ENCODE results near the gene CBFB. TPM values are rescaled to one million over a fixed set of nuclear protein-coding genes. Genes with fewer than 3 reads are reported as not detected.

Gene CBFB
- total and polyA plus RNA-seq, 2 of the 4 experiments (the other 2 are of a cell fraction): 44.2 to 48.0 TPM

- Histone ChIP-seq H2BK15ac (ENCODE audit: low read depth, low read length) (no peak overlapping the region), H3K9me3 (ENCODE audit: control insufficient read depth, insufficient read depth, low read length) (no peaks in the 10 kb centered on the region), H3K18ac (ENCODE audit: low read depth, low read length) (no peak overlapping the region), H3K4me3 (ENCODE audit: insufficient read depth, low read depth, low read length) (no peak overlapping the region), H4K8ac (ENCODE audit: low read depth in 2 of 2, low read length in 2 of 2) (no peak overlapping the region), H3K4ac (ENCODE audit: low read depth, low read length) (no peak overlapping the region), H3K9ac (ENCODE audit: low read depth, low read length) (no peak overlapping the region), H2BK20ac (ENCODE audit: low read depth, low read length) (no peak overlapping the region), H2AFZ (replicated peaks; ENCODE audit: low read length, poor library complexity) (no peak overlapping the region), H2AK9ac (replicated peaks; ENCODE audit: low read depth, low read length, poor library complexity) (no peak overlapping the region), H3K79me1 (ENCODE audit: low read depth in 1 of 2, low read length in 2 of 2) (peaks cover 5 to 7% of the 10 kb centered on the region in 2 experiments; a peak in 3 of 4 replicates), H3K4me1 (ENCODE audit: control insufficient read depth, insufficient read depth, low read length) (peaks cover 5% of the 10 kb centered on the region), H3K9me1 (ENCODE audit: insufficient read depth, low read length) (peaks cover 6% of the 10 kb centered on the region; the same call in 1 of the 2 replicates), H2BK120ac (ENCODE audit: low read depth, low read length) (no peak overlapping the region), H3K4me2 (ENCODE audit: low read depth, low read length) (peak overlapping the region; percentile 49; the same call in 1 of the 2 replicates), H3K27ac (ENCODE audit: insufficient read depth, low read length) (no peak overlapping the region), H4K91ac (ENCODE audit: insufficient read depth, low read depth, low read length) (no peak overlapping the region), H3K36me3 (ENCODE audit: control insufficient read depth, insufficient read depth, low read length) (peaks cover 2% of the 10 kb centered on the region; the same call in 1 of the 2 replicates), H3K56ac (ENCODE audit: extremely low read depth, insufficient read depth, low read length) (no peak overlapping the region), H3K27me3 (ENCODE audit: control insufficient read depth, insufficient read depth, low read length) (no peaks in the 10 kb centered on the region), H4K20me1 (ENCODE audit: insufficient read depth, low read length) (peaks cover 19% of the 10 kb centered on the region), H2AK5ac (ENCODE audit: low read depth, low read length) (no peak overlapping the region), H4K5ac (ENCODE audit: low read depth, low read length) (no peak overlapping the region), H3K14ac (replicated peaks; ENCODE audit: low read depth, low read length) (no peak overlapping the region), H3K23ac (ENCODE audit: low read depth, low read length) (no peak overlapping the region), H2BK5ac (ENCODE audit: low read depth, low read length, poor library complexity, severe bottlenecking) (peak overlapping the region; percentile 30)
- intact Hi-C loops (cut with micrococcal nuclease) (loop anchor here (1.0 kb wide), 2 partner anchors 82 to 123 kb away; no protein-coding TSS in a partner anchor), dilution Hi-C loops (cut with HindIII; ENCODE audit: low sequenced_read_pairs, unreplicated experiment) (no loop called here), in situ Hi-C loops (cut with MboI; ENCODE audit: low sequenced_read_pairs) (no loop called here)
- peak; percentile 56 for DNase-seq
- BruUV-seq (replicated peaks): no TSS peak
- peak; percentile 63 for ATAC-seq (ENCODE audit: low read depth)
- ChIA-PET POLR2A (ENCODE audit: unreplicated experiment) (interaction anchor here (0.6 kb wide), 2 partner anchors 64 to 79 kb away, joined by 3 to 4 read pairs; no protein-coding TSS in a partner anchor), CTCF (interaction anchor here (0.6 to 2.6 kb wide), 15 partner anchors 11 to 153 kb away, joined by 3 to 22 read pairs (median 4); partner anchors contain the start of gene NOL3)
- whole genome bisulfite sequencing, 2 experiments (ENCODE audit: extremely low coverage in 2 of 2, insufficient read length in 1 of 2): no CpG with 5 or more reads among the region's 1 CpG
- TF ChIP-seq BHLHE40 (IDR thresholded peaks at IDR 0.05; ENCODE audit: low read depth, low read length): no peak
- no peak for TF ChIP-seq FOS (IDR thresholded peaks at IDR 0.05; ENCODE audit: low read depth, low read length)
- TF ChIP-seq RAD21 (IDR thresholded peaks at IDR 0.05; ENCODE audit: low read length): peak; percentile 58
- peak; percentile 58 for TF ChIP-seq CTCF (conservative IDR thresholded peaks at IDR 0.05; ENCODE audit: low read depth, low read length)
- TF ChIP-seq CEBPB (IDR thresholded peaks at IDR 0.05; ENCODE audit: low read depth, low read length): peak; percentile 70
- no peak for TF ChIP-seq RFX5 (IDR thresholded peaks at IDR 0.05; ENCODE audit: low read depth, low read length)
- TF ChIP-seq SMC3 (IDR thresholded peaks at IDR 0.05; ENCODE audit: low read depth, low read length): peak; percentile 58
- no peak for TF ChIP-seq MAZ (IDR thresholded peaks at IDR 0.05; ENCODE audit: borderline replicate concordance, low read depth, low read length)
- TF ChIP-seq CHD1 (IDR thresholded peaks at IDR 0.05; ENCODE audit: low read depth, low read length): no peak
- no peak for TF ChIP-seq ELK1 (IDR thresholded peaks at IDR 0.05; ENCODE audit: borderline replicate concordance, low read depth, low read length)
- no peak for TF ChIP-seq MXI1 (IDR thresholded peaks at IDR 0.05; ENCODE audit: borderline replicate concordance, low read depth, low read length)
- TF ChIP-seq MAFK (IDR thresholded peaks at IDR 0.05; ENCODE audit: low read depth, low read length): no peak
- TF ChIP-seq RCOR1 (IDR thresholded peaks at IDR 0.05; ENCODE audit: insufficient replicate concordance, low read length): no peak
- TF ChIP-seq POLR2A (IDR thresholded peaks at IDR 0.05; ENCODE audit: low read depth, low read length): no peak
- TF ChIP-seq NFE2L2 (IDR thresholded peaks at IDR 0.05; ENCODE audit: low read depth, low read length): no peak
Observed at GRCh38 chr16:67100569-67101310, 71.8 kb downstream of the CBFB start.

Data from IMR-90 (cell line).